Uterus (tissue), 2 donors: ENCODE data around the gene SOHLH1.

Experiments used
- CTCF ChIP-seq, 4 experiments: fragments of 200-600 bp in 2 of 4; fragments of 450-650 bp in 2 of 4; sonication (generic) in 2 of 4; IDR thresholded peaks; one replicate each; pipeline ENCODE4 v1.5.1; 2016 to 2019; ENCODE audit warnings: antibody characterized with exemption in 4 of 4, mild to moderate bottlenecking in 2 of 4, moderate library complexity in 1 of 4
- POLR2A ChIP-seq, 2 donors: fragments of 450-650 bp; IDR thresholded peaks; one replicate each; pipeline ENCODE4 v1.6.1; 2016; ENCODE audit warnings: antibody characterized with exemption in 2 of 2, mild to moderate bottlenecking in 1 of 2, moderate library complexity in 1 of 2

- TF ChIP-seq CTCF (IDR thresholded peaks at IDR 0.05) = no peak
- no peak for TF ChIP-seq POLR2A (IDR thresholded peaks at IDR 0.05)
Measured at GRCh38 chr9:135680056-135680455, 19.2 kb downstream of the SOHLH1 start.
